ENCODE results near the gene CEP72. TPM values are rescaled to one million over a fixed set of nuclear protein-coding genes. Genes with fewer than 3 reads are reported as not detected.

Gene CEP72
- polyA plus RNA-seq, 1 donor (not counting 4 experiments of a cell fraction or from before 2014, with no cell fraction given), result 4.5 TPM

GRCh38 chr5:571791-572190, 40.3 kb upstream of the CEP72 start:
- H3K4me3 ChIP-seq (ENCODE audit: control insufficient read depth in 2 of 3, extremely low read depth in 1 of 3, insufficient read depth in 2 of 3, low read depth in 1 of 3, low read length in 3 of 3), result no peak overlapping the region
- no peak for FAIRE-seq
- no peak overlapping the region for H3K4me2 ChIP-seq (ENCODE audit: control insufficient read depth, extremely low read depth, insufficient read depth, low read depth, low read length)
- no peak for TF ChIP-seq EZH2 (IDR thresholded peaks at IDR 0.05; ENCODE audit: low read length)
- TF ChIP-seq CTCF (optimal IDR thresholded peaks at IDR 0.05 in 1 of 3, IDR thresholded peaks at IDR 0.05 in 1 of 3, conservative IDR thresholded peaks at IDR 0.05 in 1 of 3; ENCODE audit: extremely low read depth in 1 of 3, insufficient read depth in 2 of 3, low read length in 3 of 3), result no peak
- H3K9me1 ChIP-seq (ENCODE audit: control insufficient read depth, extremely low read depth, insufficient read depth, low read length), result no peaks in the 10 kb centered on the region
- no peaks in the 10 kb centered on the region for H4K20me1 ChIP-seq (ENCODE audit: control insufficient read depth, extremely low read depth, insufficient read depth, low read length)
- dilution Hi-C loops (cut with MboI; ENCODE audit: extremely low pct_ligation_motif_present, low sequenced_read_pairs), result no loop called here
- no peaks in the 10 kb centered on the region for H3K79me2 ChIP-seq (ENCODE audit: control insufficient read depth, insufficient read depth, low read length)
- H3K9ac ChIP-seq (ENCODE audit: control insufficient read depth, extremely low read depth, insufficient read depth, low read length), result no peak overlapping the region
- H3K9me3 ChIP-seq (ENCODE audit: control insufficient read depth, low read depth, low read length), result peaks cover 1% of the 10 kb centered on the region
- H2AFZ ChIP-seq (ENCODE audit: control insufficient read depth, low read length), result no peak overlapping the region
- H3K27me3 ChIP-seq (ENCODE audit: control insufficient read depth, extremely low read depth, insufficient read depth, low read length), result peaks cover 7% of the 10 kb centered on the region
- H3K4me1 ChIP-seq (ENCODE audit: control insufficient read depth, extremely low read depth, insufficient read depth, low read length), result no peaks in the 10 kb centered on the region
- no peaks in the 10 kb centered on the region for H3K36me3 ChIP-seq (ENCODE audit: control insufficient read depth in 2 of 2, extremely low read depth in 1 of 2, insufficient read depth in 2 of 2, low read length in 2 of 2)
- no peak overlapping the region for H3K27ac ChIP-seq (ENCODE audit: control insufficient read depth, insufficient read depth, low read length)
- no peak for DNase-seq (ENCODE audit: low read depth, low spot score)

GRCh38 chr5:572398-573019, 39.6 kb upstream of the CEP72 start:
- no peak overlapping the region for H2AFZ ChIP-seq (ENCODE audit: control insufficient read depth, low read length)
- no peak for FAIRE-seq

More at GRCh38 chr5:572398-573019, 39.6 kb upstream of the CEP72 start:
- DNase-seq (ENCODE audit: low read depth, low spot score), result no peak
- Histone ChIP-seq H3K9me3 (ENCODE audit: control insufficient read depth, low read depth, low read length) (peaks cover 1% of the 10 kb centered on the region), H3K36me3 (ENCODE audit: control insufficient read depth in 2 of 2, extremely low read depth in 1 of 2, insufficient read depth in 2 of 2, low read length in 2 of 2) (no peaks in the 10 kb centered on the region), H3K4me3 (ENCODE audit: control insufficient read depth in 2 of 3, extremely low read depth in 1 of 3, insufficient read depth in 2 of 3, low read depth in 1 of 3, low read length in 3 of 3) (no peak overlapping the region), H4K20me1 (ENCODE audit: control insufficient read depth, extremely low read depth, insufficient read depth, low read length) (no peaks in the 10 kb centered on the region), H3K27ac (ENCODE audit: control insufficient read depth, insufficient read depth, low read length) (no peak overlapping the region), H3K27me3 (ENCODE audit: control insufficient read depth, extremely low read depth, insufficient read depth, low read length) (peaks cover 3% of the 10 kb centered on the region), H3K4me1 (ENCODE audit: control insufficient read depth, extremely low read depth, insufficient read depth, low read length) (no peaks in the 10 kb centered on the region), H3K4me2 (ENCODE audit: control insufficient read depth, extremely low read depth, insufficient read depth, low read depth, low read length) (no peak overlapping the region), H3K9me1 (ENCODE audit: control insufficient read depth, extremely low read depth, insufficient read depth, low read length) (no peaks in the 10 kb centered on the region), H3K9ac (ENCODE audit: control insufficient read depth, extremely low read depth, insufficient read depth, low read length) (no peak overlapping the region), H3K79me2 (ENCODE audit: control insufficient read depth, insufficient read depth, low read length) (no peaks in the 10 kb centered on the region)
- TF ChIP-seq CTCF (optimal IDR thresholded peaks at IDR 0.05 in 1 of 3, IDR thresholded peaks at IDR 0.05 in 1 of 3, conservative IDR thresholded peaks at IDR 0.05 in 1 of 3; ENCODE audit: extremely low read depth in 1 of 3, insufficient read depth in 2 of 3, low read length in 3 of 3) (no peak), EZH2 (IDR thresholded peaks at IDR 0.05; ENCODE audit: low read length) (no peak)
- dilution Hi-C loops (cut with MboI; ENCODE audit: extremely low pct_ligation_motif_present, low sequenced_read_pairs), result no loop called here

Measured in keratinocyte (primary cell).